Right hindlimb (tissue), 1 donor: Measurements from ENCODE around the gene METTL1.
"Not testable (repeated sequence)": the region's sequence is repeated elsewhere in the genome, so short reads cannot be mapped to it uniquely, and the experiment has no call there.

Experiments
- DNase-seq: peaks from one replicate; pipeline ENCODE4 v3.0.0-alpha.2; 2018

The METTL1 gene

GRCh38 chr12:57721846-57722608 lies 49.9 kb downstream of the METTL1 start:
- DNase-seq: not testable (repeated sequence)

- DNase-seq: no peak
Measured at GRCh38 chr12:57720606-57721595, 51.0 kb downstream of the METTL1 start.

GRCh38 chr12:57719777-57720605 lies 51.9 kb downstream of the METTL1 start:
- no peak for DNase-seq

GRCh38 chr12:57718641-57719528 lies 53.0 kb downstream of the METTL1 start:
- DNase-seq: no peak
